Hematopoietic multipotent progenitor cell treated with erythropoietin and hydrocortisone succinate and interleukin-3 and kit ligand, for 6 days (in vitro differentiated cells): ENCODE measurements around the gene ELN.
"Not testable (repeated sequence)": the region's sequence is repeated elsewhere in the genome, so short reads cannot be mapped to it uniquely, and the experiment has no call there.

Source experiments
- DNase-seq: peaks from one replicate; pipeline ENCODE4 v3.0.0-alpha.2; 2015

Gene ELN

GRCh38 chr7:74044366-74045350, 16.7 kb downstream of the ELN start:
- DNase-seq = no peak

- not testable (repeated sequence) for DNase-seq
These were observed 18.6 kb downstream of the ELN start for GRCh38 chr7:74046581-74046980.

GRCh38 chr7:74047804-74048380, 19.9 kb downstream of the ELN start:
- DNase-seq = no peak

GRCh38 chr7:74048999-74049599, 21.1 kb downstream of the ELN start:
- DNase-seq = no peak

- no peak for DNase-seq
These were observed 22.2 kb downstream of the ELN start for GRCh38 chr7:74049997-74050798.

GRCh38 chr7:74051193-74051592, 23.2 kb downstream of the ELN start:
- no peak for DNase-seq

- DNase-seq = peak; percentile 61
These were observed 23.8 kb downstream of the ELN start for GRCh38 chr7:74051629-74052410.

- DNase-seq = no peak
These were observed 24.7 kb downstream of the ELN start for GRCh38 chr7:74052628-74053027.

- no peak for DNase-seq
These were observed 25.7 kb downstream of the ELN start for GRCh38 chr7:74053589-74054186.

- no peak for DNase-seq
These were observed 28.3 kb downstream of the ELN start for GRCh38 chr7:74056096-74056915.

GRCh38 chr7:74057216-74057925, 29.4 kb downstream of the ELN start:
- no peak for DNase-seq

GRCh38 chr7:74057987-74058386, 30.0 kb downstream of the ELN start:
- DNase-seq = no peak

GRCh38 chr7:74058486-74058885, 30.5 kb downstream of the ELN start:
- no peak for DNase-seq

GRCh38 chr7:74059037-74059436, 31.1 kb downstream of the ELN start:
- no peak for DNase-seq

GRCh38 chr7:74059681-74060588, 32.0 kb downstream of the ELN start:
- DNase-seq = no peak

GRCh38 chr7:74061840-74062539, 34.0 kb downstream of the ELN start:
- peak; percentile 69 for DNase-seq

GRCh38 chr7:74063223-74063641, 35.3 kb downstream of the ELN start:
- DNase-seq = no peak

- no peak for DNase-seq
These were observed 35.7 kb downstream of the ELN start for GRCh38 chr7:74063646-74064045.
